HCT116 (cell line): ENCODE data around the gene FOXD2. TPM values are rescaled to one million over a fixed set of nuclear protein-coding genes. Genes with fewer than 3 reads are reported as not detected.

Experiments used
- ATAC-seq: fragments of 200-7000 bp; cut with Tn5 transposase; 2 replicates; pipeline ENCODE4 v1.9.1; 2020; ENCODE audit warnings: mild to moderate bottlenecking, moderate library complexity
- BruUV-seq: library from RNA; stranded (reverse); fragments of 400-500 nt; replicated peaks from 2 replicates; lab custom pipeline; 2021; lab: Mats Ljungman, UMichigan
- CTCF ChIA-PET: fragments of 300-600 bp; sonication (Branson Sonifier 250); formaldehyde crosslinking; loops from one replicate; lab custom pipeline; 2021; ENCODE audit warnings: antibody characterized with exemption; lab: Charles Lee
- POLR2A ChIA-PET: fragments of 300-600, 350-600 bp; sonication (Branson Sonifier 250); formaldehyde crosslinking; loops from one replicate; lab custom pipeline; 2021; ENCODE audit warnings: antibody characterized with exemption; lab: Charles Lee
- RAD21 ChIA-PET, 2 experiments: fragments of 300-600 bp; sonication (Branson Sonifier 250); formaldehyde crosslinking; loops; one replicate each; lab custom pipeline; 2023; ENCODE audit warnings: low total read pairs in 2 of 2; ENCODE audit not compliant: uncharacterized antibody in 2 of 2, unreplicated experiment in 2 of 2, low non-redundant PET in 1 of 2; lab: Charles Lee
- DNase-seq: peaks from one replicate; pipeline ENCODE4 v3.0.0-alpha.2; 2010; ENCODE audit warnings: low read depth, low spot score
- H2AFZ ChIP-seq: fragments of 200-600 bp; shearing (Covaris generic), sonication (generic); 2 replicates; pipeline ENCODE4 v1.6.1; 2017; ENCODE audit warnings: low read depth, mixed run types, mixed read lengths, antibody characterized with exemption, low read length; ENCODE audit not compliant: poor library complexity, severe bottlenecking
- H3K27ac ChIP-seq: 2 replicates; pipeline ENCODE4 v1.5.1; 2012; ENCODE audit warnings: low read depth, low read length
- H3K27me3 ChIP-seq: fragments of 200-600 bp; sonication (generic); 2 replicates; pipeline ENCODE4 v1.6.1; 2016; ENCODE audit warnings: mixed run types, low read length, mixed read lengths; ENCODE audit not compliant: insufficient read depth
- H3K36me3 ChIP-seq, 2 experiments: fragments of 200-500 bp in 1 of 2; fragments of 200-600 bp in 1 of 2; sonication (Bioruptor generic) in 1 of 2; sonication (generic) in 1 of 2; 2 replicates each; pipeline versions ENCODE4 v1.5.1 to v1.6.1; 2014 to 2016; ENCODE audit warnings: low read length in 2 of 2, inconsistent platforms in 1 of 2, mixed read lengths in 1 of 2, mixed run types in 1 of 2; ENCODE audit not compliant: insufficient read depth in 2 of 2, control insufficient read depth in 1 of 2
- H3K4me1 ChIP-seq, 2 experiments: fragments of 200-600 bp in 1 of 2; sonication (generic) in 1 of 2; 2 replicates each; pipeline versions ENCODE4 v1.5.1 to v1.6.1; 2012 to 2017; ENCODE audit warnings: low read length in 2 of 2, inconsistent platforms in 1 of 2, mild to moderate bottlenecking in 1 of 2, mixed read lengths in 1 of 2, mixed run types in 1 of 2, moderate library complexity in 1 of 2; ENCODE audit not compliant: insufficient read depth in 2 of 2, control insufficient read depth in 1 of 2
- H3K4me2 ChIP-seq: fragments of 200-600 bp; sonication (generic); 2 replicates; pipeline ENCODE4 v1.6.1; 2017; ENCODE audit warnings: mixed run types, low read length, mixed read lengths
- H3K4me3 ChIP-seq, 2 experiments: fragments of 200-600 bp in 1 of 2; sonication (generic) in 1 of 2; replicated peaks in 1 of 2; 2 replicates each; pipeline ENCODE4 v1.5.1; 2011 to 2016; ENCODE audit warnings: low read length in 2 of 2, control low read depth in 1 of 2, low read depth in 1 of 2, mild to moderate bottlenecking in 1 of 2, mixed read lengths in 1 of 2, mixed run types in 1 of 2
- H3K79me2 ChIP-seq: fragments of 200-600 bp; sonication (generic); 2 replicates; pipeline ENCODE4 v1.6.1; 2017; ENCODE audit warnings: mild to moderate bottlenecking, mixed run types, low read length, moderate library complexity, mixed read lengths; ENCODE audit not compliant: insufficient read depth
- H3K9ac ChIP-seq: fragments of 200-600 bp; sonication (generic); 2 replicates; pipeline ENCODE4 v1.6.1; 2016; ENCODE audit warnings: low read length, mixed read lengths
- H3K9me2 ChIP-seq: fragments of 200-600 bp; sonication (generic), shearing (Covaris generic); 2 replicates; pipeline ENCODE4 v1.6.1; 2017; ENCODE audit warnings: mixed run types, mild to moderate bottlenecking, moderate library complexity; ENCODE audit not compliant: insufficient read depth
- H3K9me3 ChIP-seq, 2 experiments: fragments of 200-500 bp in 1 of 2; fragments of 200-600 bp in 1 of 2; sonication (Bioruptor generic) in 1 of 2; sonication (generic) in 1 of 2; 2 replicates each; pipeline ENCODE4 v1.6.1; 2014 to 2017; ENCODE audit warnings: low read length in 2 of 2, mixed read lengths in 2 of 2, inconsistent platforms in 1 of 2, low read depth in 1 of 2, mild to moderate bottlenecking in 1 of 2, mixed run types in 1 of 2, moderate library complexity in 1 of 2; ENCODE audit not compliant: control insufficient read depth in 1 of 2, insufficient read depth in 1 of 2
- H4K20me1 ChIP-seq: fragments of 200-600 bp; sonication (generic), shearing (Covaris generic); 2 replicates; pipeline ENCODE4 v1.6.1; 2017; ENCODE audit warnings: mixed run types, mild to moderate bottlenecking, moderate library complexity; ENCODE audit not compliant: insufficient read depth
- CBX3 ChIP-seq: IDR thresholded peaks from 2 replicates; pipeline ENCODE4 v1.6.1; 2012; ENCODE audit warnings: low read depth
- CEBPB ChIP-seq: IDR thresholded peaks from 2 replicates; pipeline ENCODE4 v1.6.1; 2012; ENCODE audit warnings: low read depth
- MAX ChIP-seq: IDR thresholded peaks from 2 replicates; pipeline ENCODE4 v1.6.1; 2012
- POLR2A ChIP-seq: IDR thresholded peaks from 2 replicates; pipeline ENCODE4 v1.7.0; 2011; ENCODE audit warnings: borderline replicate concordance; ENCODE audit not compliant: insufficient read depth, insufficient read length; ENCODE audit errors: extremely low read depth
- RAD21 ChIP-seq: IDR thresholded peaks from 2 replicates; pipeline ENCODE4 v1.6.1; 2012; ENCODE audit warnings: low read depth, mild to moderate bottlenecking
- SIN3A ChIP-seq: IDR thresholded peaks from 2 replicates; pipeline ENCODE4 v1.6.1; 2012; ENCODE audit warnings: low read depth
- SP1 ChIP-seq: IDR thresholded peaks from 2 replicates; pipeline ENCODE4 v1.6.1; 2012; ENCODE audit warnings: low read depth
- TCF7L2 ChIP-seq: IDR thresholded peaks from 2 replicates; pipeline ENCODE4 v1.7.0; 2011; ENCODE audit warnings: borderline replicate concordance, inconsistent platforms; ENCODE audit not compliant: insufficient read depth, insufficient read length; ENCODE audit errors: extremely low read depth
- intact Hi-C: fragments of 100-400 bp; cut with micrococcal nuclease; formaldehyde crosslinking; loops from 2 replicates; pipeline ENCODE4 v1.10.0; 2022
- total RNA-seq: library from RNA; stranded (reverse); gene quantifications from one replicate; pipeline ENCODE4 v1.2.1, GENCODE V29; 2021; ENCODE audit not compliant: unreplicated experiment

The FOXD2 gene
- total RNA-seq, 1 experiment from 2014 or later: 1.9 TPM

GRCh38 chr1:47434051-47434842 is 3.6 kb upstream of the FOXD2 start:
- H3K36me3 ChIP-seq: no peaks in the 10 kb centered on the region
- 0 out of 2 replicates have a peak, but pooled peaks cover 2% of the 10 kb centered on the region for H4K20me1 ChIP-seq
- H2AFZ ChIP-seq: no peak overlapping the region
- no peak overlapping the region for H3K4me3 ChIP-seq
- RAD21 ChIA-PET: no interaction called here
- no peak for TF ChIP-seq SIN3A
- no peak for TF ChIP-seq CBX3
- no peak for TF ChIP-seq SP1
- TF ChIP-seq MAX: no peak
- no peak for TF ChIP-seq CEBPB
- TF ChIP-seq TCF7L2: no peak
- no peak for TF ChIP-seq RAD21
- TF ChIP-seq POLR2A: no peak
- H3K27ac ChIP-seq: no peak overlapping the region
- POLR2A ChIA-PET: no interaction called here
- no peaks in the 10 kb centered on the region for H3K27me3 ChIP-seq
- no peak overlapping the region for H3K9ac ChIP-seq
- H3K4me2 ChIP-seq: no peak overlapping the region
- BruUV-seq: no TSS peak
- intact Hi-C loops: no loop called here
- H3K9me2 ChIP-seq: no peaks in the 10 kb centered on the region
- no peaks in the 10 kb centered on the region for H3K9me3 ChIP-seq
- CTCF ChIA-PET: interaction anchor here (1.4 to 2.6 kb wide), 3 partner anchors 11 to 276 kb away, joined by 3 to 12 read pairs (median 10); no protein-coding TSS in a partner anchor
- peaks cover 8 to 29% of the 10 kb centered on the region in 2 experiments for H3K4me1 ChIP-seq
- DNase-seq: no peak
- ATAC-seq: no peak
- H3K79me2 ChIP-seq: peaks cover 37% of the 10 kb centered on the region
